ENCODE results near the gene SNX11.

The SNX11 gene

GRCh38 chr17:48131216-48131824 is 23.8 kb downstream of the SNX11 start:
- peak; percentile 87 for DNase-seq (ENCODE audit: low spot score)

- DNase-seq (ENCODE audit: low spot score) = peak; percentile 47
Observed at GRCh38 chr17:48132385-48132784, 24.8 kb downstream of the SNX11 start.

- DNase-seq (ENCODE audit: low spot score) = no peak
Observed at GRCh38 chr17:48134912-48135480, 27.4 kb downstream of the SNX11 start.

GRCh38 chr17:48137656-48138055 is 30.1 kb downstream of the SNX11 start:
- no peak for DNase-seq (ENCODE audit: low spot score)

GRCh38 chr17:48139944-48140343 is 32.4 kb downstream of the SNX11 start:
- peak; percentile 64 for DNase-seq (ENCODE audit: low spot score)

GRCh38 chr17:48143629-48144028 is 36.1 kb downstream of the SNX11 start:
- no peak for DNase-seq (ENCODE audit: low spot score)

GRCh38 chr17:48144231-48144630 is 36.7 kb downstream of the SNX11 start:
- no peak for DNase-seq (ENCODE audit: low spot score)

- no peak for DNase-seq (ENCODE audit: low spot score)
Observed at GRCh38 chr17:48144976-48145798, 37.6 kb downstream of the SNX11 start.

GRCh38 chr17:48148029-48148770 is 40.6 kb downstream of the SNX11 start:
- no peak for DNase-seq (ENCODE audit: low spot score)

GRCh38 chr17:48148854-48149786 is 41.6 kb downstream of the SNX11 start:
- DNase-seq (ENCODE audit: low spot score) = no peak

GRCh38 chr17:48149787-48150463 is 42.4 kb downstream of the SNX11 start:
- no peak for DNase-seq (ENCODE audit: low spot score)

GRCh38 chr17:48150597-48151001 is 43.0 kb downstream of the SNX11 start:
- DNase-seq (ENCODE audit: low spot score) = no peak

GRCh38 chr17:48151220-48151619 is 43.7 kb downstream of the SNX11 start:
- no peak for DNase-seq (ENCODE audit: low spot score)

- DNase-seq (ENCODE audit: low spot score) = no peak
Observed at GRCh38 chr17:48152289-48152688, 44.7 kb downstream of the SNX11 start.

GRCh38 chr17:48153691-48154358 is 46.3 kb downstream of the SNX11 start:
- DNase-seq (ENCODE audit: low spot score) = no peak

GRCh38 chr17:48155889-48156611 is 48.5 kb downstream of the SNX11 start:
- no peak for DNase-seq (ENCODE audit: low spot score)

- DNase-seq (ENCODE audit: low spot score) = no peak
Observed at GRCh38 chr17:48159232-48159631, 51.7 kb downstream of the SNX11 start.

GRCh38 chr17:48160177-48161081 is 52.9 kb downstream of the SNX11 start:
- DNase-seq (ENCODE audit: low spot score) = no peak
